Measurements from ENCODE around the gene MYO3B.
"Not testable (repeated sequence)": the region's sequence is repeated elsewhere in the genome, so short reads cannot be mapped to it uniquely, and the experiment has no call there.

MYO3B gene

GRCh38 chr2:170588729-170589128 is 410.8 kb downstream of the MYO3B start:
- no peak overlapping the region for H3K4me3 ChIP-seq (replicated peaks; ENCODE audit: low read depth, low read length)
- DNase-seq (ENCODE audit: low read depth) = no peak
- TF ChIP-seq CTCF (IDR thresholded peaks at IDR 0.05; ENCODE audit: low read length, missing control alignments) = no peak

GRCh38 chr2:170596576-170596975 is 418.6 kb downstream of the MYO3B start:
- no peak for TF ChIP-seq CTCF (IDR thresholded peaks at IDR 0.05; ENCODE audit: low read length, missing control alignments)
- DNase-seq (ENCODE audit: low read depth) = no peak

GRCh38 chr2:170598067-170598395 is 420.1 kb downstream of the MYO3B start:
- no peak overlapping the region for H3K4me3 ChIP-seq (replicated peaks; ENCODE audit: low read depth, low read length)
- DNase-seq (ENCODE audit: low read depth) = no peak
- TF ChIP-seq CTCF (IDR thresholded peaks at IDR 0.05; ENCODE audit: low read length, missing control alignments) = no peak

More at GRCh38 chr2:170596576-170596975, 418.6 kb downstream of the MYO3B start:
- H3K4me3 ChIP-seq (replicated peaks; ENCODE audit: low read depth, low read length) = no peak overlapping the region

- no peak for TF ChIP-seq CTCF (IDR thresholded peaks at IDR 0.05; ENCODE audit: low read length, missing control alignments)
- H3K4me3 ChIP-seq (replicated peaks; ENCODE audit: low read depth, low read length) = no peak overlapping the region
- DNase-seq (ENCODE audit: low read depth) = no peak
Measured at GRCh38 chr2:170601489-170601888, 423.5 kb downstream of the MYO3B start.

- no peak overlapping the region for H3K4me3 ChIP-seq (replicated peaks; ENCODE audit: low read depth, low read length)
- no peak for DNase-seq (ENCODE audit: low read depth)
- TF ChIP-seq CTCF (IDR thresholded peaks at IDR 0.05; ENCODE audit: low read length, missing control alignments) = no peak
Measured at GRCh38 chr2:170605862-170606261, 427.9 kb downstream of the MYO3B start.

GRCh38 chr2:170607171-170607570 is 429.2 kb downstream of the MYO3B start:
- no peak for TF ChIP-seq CTCF (IDR thresholded peaks at IDR 0.05; ENCODE audit: low read length, missing control alignments)
- no peak for DNase-seq (ENCODE audit: low read depth)
- no peak overlapping the region for H3K4me3 ChIP-seq (replicated peaks; ENCODE audit: low read depth, low read length)

- DNase-seq (ENCODE audit: low read depth) = no peak
Measured at GRCh38 chr2:170610615-170611014, 432.7 kb downstream of the MYO3B start.

GRCh38 chr2:170618948-170619347 is 441.0 kb downstream of the MYO3B start:
- not testable (repeated sequence) for DNase-seq (ENCODE audit: low read depth); H3K4me3 ChIP-seq (replicated peaks; ENCODE audit: low read depth, low read length)

More at GRCh38 chr2:170610615-170611014, 432.7 kb downstream of the MYO3B start:
- no peak overlapping the region for H3K4me3 ChIP-seq (replicated peaks; ENCODE audit: low read depth, low read length)
- no peak for TF ChIP-seq CTCF (IDR thresholded peaks at IDR 0.05; ENCODE audit: low read length, missing control alignments)

- not testable (repeated sequence) for DNase-seq (ENCODE audit: low read depth); H3K4me3 ChIP-seq (replicated peaks; ENCODE audit: low read depth, low read length)
Measured at GRCh38 chr2:170635094-170635493, 457.1 kb downstream of the MYO3B start.
